AG04450 (cell line): ENCODE data around the gene CAMK2G. TPM values are rescaled to one million over a fixed set of nuclear protein-coding genes. Genes with fewer than 3 reads are reported as not detected.

Experiments used
- CTCF ChIA-PET: fragments of 300-600, 350-600 bp; formaldehyde crosslinking; extraction: SDS; loops from one replicate; lab custom pipeline; 2022; ENCODE audit warnings: antibody characterized with exemption, inconsistent platforms; lab: Charles Lee
- POLR2A ChIA-PET: fragments of 350-600 bp; formaldehyde crosslinking; extraction: SDS; loops from one replicate; lab custom pipeline; 2021; ENCODE audit warnings: antibody characterized with exemption, inconsistent platforms; lab: Yijun Ruan, JAX
- DNase-seq: peaks from one replicate; pipeline ENCODE4 v3.0.0-alpha.2; 2011; ENCODE audit warnings: low read depth, low spot score
- H3K27ac ChIP-seq: one replicate; pipeline ENCODE4 v1.5.1; 2012; ENCODE audit warnings: low read depth, low read length, control low read depth
- H3K27me3 ChIP-seq: one replicate; pipeline ENCODE4 v1.6.0; 2012; ENCODE audit warnings: low read length; ENCODE audit not compliant: control insufficient read depth, insufficient read depth
- H3K4me3 ChIP-seq: 2 replicates; pipeline ENCODE4 v1.5.1; 2011; ENCODE audit warnings: mild to moderate bottlenecking, low read depth, low read length, control low read depth
- H3K9me3 ChIP-seq: 2 replicates; pipeline ENCODE4 v1.5.1; 2012; ENCODE audit warnings: low read length; ENCODE audit not compliant: control insufficient read depth, insufficient read depth
- CTCF ChIP-seq: IDR thresholded peaks from 2 replicates; pipeline ENCODE4 v1.5.1; 2011; ENCODE audit warnings: low read depth, low read length, control low read depth, inconsistent platforms
- polyA plus RNA-seq: library from polyadenylated mRNA; depleted of rRNA; stranded (reverse); fragments of >200 nt; gene quantifications from 2 replicates; pipeline ENCODE4 v1.2.3, GENCODE V29; 2011

CAMK2G gene
- polyA plus RNA-seq, 1 experiment = 22.3 TPM

- peak overlapping the region; percentile 100 for H3K27ac ChIP-seq
- peak; percentile 99 for DNase-seq
- TF ChIP-seq CTCF = no peak
- POLR2A ChIA-PET = interaction anchor here (0.6 to 6.2 kb wide), 12 partner anchors 8 to 150 kb away, joined by 3 to 81 read pairs (median 4); partner anchors contain the start of gene VCL
- H3K4me3 ChIP-seq = peak overlapping the region; percentile 35; the same call in 1 of the 2 replicates
- H3K27me3 ChIP-seq = no peaks in the 10 kb centered on the region
- CTCF ChIA-PET = no interaction called here
- no peaks in the 10 kb centered on the region for H3K9me3 ChIP-seq
These were observed 34.6 kb upstream of the CAMK2G start for GRCh38 chr10:73908853-73909539.

GRCh38 chr10:73907841-73908517, 33.6 kb upstream of the CAMK2G start:
- Histone ChIP-seq H3K27ac (peak overlapping the region; percentile 100), H3K9me3 (no peaks in the 10 kb centered on the region), H3K4me3 (no peak overlapping the region), H3K27me3 (no peaks in the 10 kb centered on the region)
- no peak for TF ChIP-seq CTCF
- DNase-seq = no peak
- POLR2A ChIA-PET = interaction anchor here (0.6 to 6.2 kb wide), 4 partner anchors 15 to 148 kb away, joined by 3 to 81 read pairs (median 8); no protein-coding TSS in a partner anchor
- CTCF ChIA-PET = interaction anchor here (0.8 to 2.9 kb wide), 3 partner anchors 22 to 33 kb away, joined by 3 to 19 read pairs (median 6); no protein-coding TSS in a partner anchor

- POLR2A ChIA-PET = interaction anchor here (0.6 to 6.2 kb wide), 11 partner anchors 9 to 160 kb away, joined by 3 to 81 read pairs (median 6); partner anchors contain the start of gene VCL
- peak; percentile 99 for DNase-seq
- Histone ChIP-seq H3K27ac (peak overlapping the region; percentile 100), H3K27me3 (no peaks in the 10 kb centered on the region), H3K9me3 (no peaks in the 10 kb centered on the region), H3K4me3 (peak overlapping the region; percentile 45)
- no peak for TF ChIP-seq CTCF
- CTCF ChIA-PET = interaction anchor here (0.7 to 2.9 kb wide), 4 partner anchors 20 to 123 kb away, joined by 3 to 19 read pairs (median 8); no protein-coding TSS in a partner anchor
These were observed 32.4 kb upstream of the CAMK2G start for GRCh38 chr10:73906524-73907447.

GRCh38 chr10:73905256-73906020, 31.1 kb upstream of the CAMK2G start:
- no peak for DNase-seq
- no peaks in the 10 kb centered on the region for H3K9me3 ChIP-seq
- CTCF ChIA-PET = interaction anchor here (0.6 to 2.9 kb wide), 3 partner anchors 19 to 196 kb away, joined by 4 to 19 read pairs (median 10); no protein-coding TSS in a partner anchor
- no peak overlapping the region for H3K4me3 ChIP-seq
- no peak for TF ChIP-seq CTCF
- H3K27ac ChIP-seq = peak overlapping the region; percentile 100
- POLR2A ChIA-PET = interaction anchor here (0.6 to 1.8 kb wide), 2 partner anchors 18 to 810 kb away, joined by 3 to 40 read pairs; no protein-coding TSS in a partner anchor
- H3K27me3 ChIP-seq = no peaks in the 10 kb centered on the region
